Measurements from ENCODE around the gene IRF2BPL.

GRCh38 chr14:77046721-77047120 is 18.2 kb upstream of the IRF2BPL start:
- TF ChIP-seq POLR2A (IDR thresholded peaks at IDR 0.05; ENCODE audit: low read depth, low read length) (no peak), POLR2AphosphoS5 (IDR thresholded peaks at IDR 0.05; ENCODE audit: low read depth, low read length) (no peak), TAF1 (IDR thresholded peaks at IDR 0.05; ENCODE audit: borderline replicate concordance, low read depth, low read length) (no peak)
